HG03139 (cell line): ENCODE results near the gene DSTYK.
"Not testable (repeated sequence)": the region's sequence is repeated elsewhere in the genome, so short reads cannot be mapped to it uniquely, and the experiment has no call there.

Experiments
- ATAC-seq: cut with Tn5 transposase; IDR thresholded peaks from one replicate; pipeline ENCODE4 v1.9.1; 2021; ENCODE audit not compliant: unreplicated experiment

Gene DSTYK

GRCh38 chr1:205243350-205244191 is 32.1 kb upstream of the DSTYK start:
- no peak for ATAC-seq

DNA sequence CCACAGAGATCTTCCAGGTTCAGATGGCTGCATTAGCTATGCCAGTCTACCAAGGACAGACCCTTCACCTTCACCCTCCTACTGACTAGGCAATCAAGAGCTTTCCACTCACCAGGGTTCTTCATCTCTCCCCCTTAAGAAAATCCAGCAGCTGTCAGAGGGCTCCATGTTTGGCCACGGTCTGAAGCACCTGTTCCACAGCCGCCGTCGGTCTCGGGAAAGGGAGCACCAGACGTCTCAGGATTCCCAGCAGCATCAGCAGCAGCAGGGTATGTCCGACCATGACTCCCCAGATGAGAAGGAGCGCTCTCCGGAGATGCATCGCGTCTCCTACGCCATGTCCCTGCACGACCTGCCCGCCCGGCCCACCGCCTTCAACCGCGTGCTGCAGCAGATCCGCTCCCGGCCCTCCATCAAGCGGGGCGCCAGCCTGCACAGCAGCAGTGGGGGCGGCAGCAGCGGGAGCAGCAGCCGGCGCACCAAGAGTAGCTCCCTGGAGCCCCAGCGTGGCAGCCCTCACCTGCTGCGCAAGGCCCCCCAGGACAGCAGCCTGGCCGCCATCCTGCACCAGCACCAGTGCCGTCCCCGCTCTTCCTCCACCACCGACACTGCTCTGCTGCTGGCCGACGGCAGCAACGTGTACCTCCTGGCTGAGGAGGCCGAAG is 30.0 kb upstream of the DSTYK start:
- no peak for ATAC-seq

DNA sequence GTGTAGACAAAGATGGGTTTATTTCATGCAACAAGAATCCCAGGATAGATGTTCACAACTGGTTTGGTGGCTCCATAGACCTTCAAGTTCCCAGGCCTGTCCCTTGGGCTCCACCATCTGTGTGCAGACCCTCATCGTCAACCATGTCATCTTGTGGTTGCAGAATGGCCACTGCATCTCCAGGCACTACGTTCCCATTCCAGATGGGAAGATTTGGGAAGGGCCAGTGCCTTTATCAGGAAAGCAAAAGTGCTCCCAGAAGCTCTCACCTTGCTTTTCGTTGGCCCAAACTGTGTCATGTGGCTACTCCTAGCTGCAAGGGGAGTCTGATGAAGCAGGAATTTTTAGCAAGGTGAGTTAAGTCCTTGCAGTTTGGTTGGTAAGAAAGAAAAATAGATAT is 29.1 kb upstream of the DSTYK start:
- no peak for ATAC-seq

DNA sequence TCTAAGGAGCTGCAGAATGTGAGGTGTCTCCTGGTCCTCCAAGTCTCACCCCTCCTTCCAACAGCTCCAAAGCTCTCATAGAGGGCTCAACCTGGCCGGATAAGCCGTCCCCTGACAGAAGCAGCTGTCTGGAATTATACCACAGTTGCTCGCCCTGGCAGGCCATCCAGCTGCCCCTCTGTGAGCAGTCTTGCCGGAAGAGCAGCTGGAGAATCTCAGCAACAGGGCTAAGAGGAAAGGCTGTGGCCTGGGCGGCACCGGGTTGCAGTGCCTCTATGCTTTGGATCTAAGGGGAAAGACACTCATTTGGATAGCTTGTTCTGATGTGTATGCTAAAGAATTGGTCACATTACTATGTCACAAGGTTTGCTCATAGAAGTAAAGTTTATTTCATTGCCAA is 28.6 kb upstream of the DSTYK start:
- ATAC-seq = no peak

DNA sequence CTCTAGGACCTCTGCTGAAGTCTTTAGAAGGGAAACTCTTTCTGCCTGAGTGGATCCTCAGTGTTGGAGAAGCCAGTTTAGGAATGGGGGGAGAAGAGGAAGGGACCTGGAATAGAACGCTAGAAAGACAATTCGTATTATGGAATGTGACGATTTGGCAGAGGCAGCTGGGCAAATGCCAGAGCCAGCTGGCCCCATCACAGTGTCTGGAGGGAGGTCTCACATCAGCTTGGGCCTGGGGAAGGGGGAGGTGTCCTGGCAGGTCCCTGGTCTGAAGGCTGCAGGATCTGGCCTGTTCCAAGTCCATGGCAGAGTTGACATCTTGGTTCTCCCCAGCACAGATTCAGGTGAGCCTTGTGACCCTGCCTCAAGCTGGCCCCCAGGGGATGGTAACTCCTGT is 27.6 kb upstream of the DSTYK start:
- ATAC-seq = no peak

GRCh38 chr1:205237526-205238484 is 26.3 kb upstream of the DSTYK start:
- no peak for ATAC-seq

DNA sequence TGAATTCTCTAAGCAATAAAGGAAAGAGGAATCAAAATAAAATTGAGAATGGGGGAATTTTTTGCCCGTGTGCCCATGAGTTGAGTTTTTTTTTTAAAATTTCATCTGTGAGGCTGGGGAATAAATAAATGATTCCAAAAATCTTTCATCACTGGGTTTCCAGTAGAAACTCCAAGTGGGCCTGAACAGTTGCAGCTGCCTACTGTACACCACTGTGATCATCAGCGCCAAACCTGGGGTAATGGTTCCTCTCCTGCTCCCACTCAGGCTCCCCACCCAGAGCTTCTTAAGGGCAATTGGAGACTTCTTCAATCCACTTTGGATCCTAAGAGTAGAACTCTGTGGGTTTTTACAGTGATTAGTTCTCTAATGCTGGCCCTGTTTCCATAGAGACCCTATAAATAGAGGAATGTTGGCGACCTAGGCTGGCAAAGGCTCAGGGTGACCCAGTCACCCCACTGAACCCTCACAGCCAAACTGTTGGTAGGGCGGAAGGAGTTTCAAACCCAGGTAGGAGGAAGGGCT is 25.5 kb upstream of the DSTYK start:
- no peak for ATAC-seq

- no peak for ATAC-seq
Observed at GRCh38 chr1:205236526-205236925, 25.0 kb upstream of the DSTYK start.

- ATAC-seq = no peak
Observed at GRCh38 chr1:205235951-205236350, 24.4 kb upstream of the DSTYK start.

DNA sequence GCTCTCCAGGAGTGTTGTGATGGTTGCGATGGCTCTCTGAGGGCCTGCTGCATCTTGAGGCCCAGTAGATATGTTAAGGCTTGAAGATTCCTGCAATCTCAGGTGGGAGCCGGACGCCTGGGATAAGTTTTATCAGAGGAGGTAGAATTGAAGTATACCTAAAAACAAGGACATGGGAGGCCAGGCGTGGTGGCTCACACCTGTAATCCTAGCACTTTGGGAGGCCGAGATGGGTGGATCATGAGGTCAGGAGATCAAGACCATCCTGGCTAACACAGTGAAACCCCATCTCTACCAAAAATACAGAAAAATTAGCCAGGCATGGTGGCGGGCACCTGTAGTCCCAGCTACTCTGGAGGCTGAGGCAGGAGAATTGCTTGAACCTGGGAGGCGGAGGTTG is 22.5 kb upstream of the DSTYK start:
- not testable (repeated sequence) for ATAC-seq

GRCh38 chr1:205232945-205233397 is 21.5 kb upstream of the DSTYK start:
- no peak for ATAC-seq

DNA sequence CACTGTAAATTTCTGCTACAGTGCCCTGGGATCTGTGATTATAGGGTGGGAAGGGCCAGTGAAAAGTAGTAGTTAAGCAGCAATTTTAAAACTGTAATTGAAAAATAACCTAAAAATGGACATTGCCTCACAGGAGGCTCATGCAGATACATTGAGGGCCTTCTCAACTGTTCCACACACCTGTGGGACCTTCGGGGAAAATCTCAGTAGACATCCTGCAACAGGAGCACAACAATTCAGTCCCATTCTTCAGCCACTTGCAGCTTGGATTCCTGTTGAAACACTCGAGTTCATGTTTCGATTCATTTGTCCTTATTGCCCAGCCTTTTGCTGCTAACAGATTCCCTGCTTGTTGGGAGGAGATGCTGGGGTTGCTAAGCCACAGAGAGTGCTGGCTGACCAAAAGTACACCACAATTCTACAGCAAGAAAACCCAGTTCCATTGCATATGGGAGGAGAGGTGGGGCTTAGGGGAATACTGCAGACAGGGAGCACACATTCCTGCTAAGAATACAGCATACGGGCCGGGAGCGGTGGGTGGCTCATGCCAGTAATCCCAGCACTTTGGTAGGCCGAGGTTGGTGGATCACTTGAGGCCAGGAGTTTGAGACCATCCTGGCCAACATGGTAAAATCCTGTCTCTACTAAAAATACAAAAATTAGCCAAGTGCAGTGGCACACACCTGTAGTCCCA is 20.8 kb upstream of the DSTYK start:
- ATAC-seq = no peak

- no peak for ATAC-seq
Observed at GRCh38 chr1:205230982-205231381, 19.5 kb upstream of the DSTYK start.

DNA sequence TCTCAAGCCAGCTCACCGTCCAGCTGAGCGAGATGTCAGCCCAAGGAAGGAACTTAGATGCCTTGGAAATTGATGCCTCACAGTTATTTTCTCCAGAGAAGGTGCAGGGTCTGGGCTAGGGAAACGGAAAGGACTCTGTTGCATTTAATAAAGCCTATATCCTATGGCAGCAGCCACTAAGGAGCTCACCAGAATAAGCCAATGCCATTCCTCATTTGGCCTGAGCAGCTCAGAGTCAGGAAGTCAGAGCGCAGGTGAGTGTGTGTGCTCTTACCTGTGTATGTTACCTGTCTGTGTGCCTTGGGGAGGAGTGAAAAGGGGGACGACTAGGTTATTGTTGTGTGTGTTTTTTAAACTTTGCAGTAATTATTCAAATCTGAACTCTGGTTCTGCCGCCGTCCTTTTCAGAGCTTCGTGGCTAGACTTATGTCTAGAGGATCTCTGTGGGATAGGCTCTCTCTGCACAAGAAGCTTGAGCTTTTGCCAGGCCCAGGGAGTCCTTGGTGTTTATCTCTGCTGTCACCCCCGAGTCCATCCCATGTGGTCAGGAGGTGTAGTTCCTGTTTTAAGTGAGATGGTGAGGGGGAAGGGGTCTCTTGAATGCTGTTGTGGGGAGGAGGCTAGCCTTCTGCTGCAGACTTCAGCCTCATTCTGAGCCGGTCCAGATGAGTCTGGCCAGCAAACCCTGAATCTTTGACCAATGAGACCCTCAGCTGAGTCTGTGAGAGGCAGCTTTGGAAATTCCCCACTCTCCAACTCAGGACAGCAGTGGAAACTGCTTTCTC is 18.6 kb upstream of the DSTYK start:
- ATAC-seq = no peak

- no peak for ATAC-seq
Observed at GRCh38 chr1:205229399-205229871, 17.9 kb upstream of the DSTYK start.

DNA sequence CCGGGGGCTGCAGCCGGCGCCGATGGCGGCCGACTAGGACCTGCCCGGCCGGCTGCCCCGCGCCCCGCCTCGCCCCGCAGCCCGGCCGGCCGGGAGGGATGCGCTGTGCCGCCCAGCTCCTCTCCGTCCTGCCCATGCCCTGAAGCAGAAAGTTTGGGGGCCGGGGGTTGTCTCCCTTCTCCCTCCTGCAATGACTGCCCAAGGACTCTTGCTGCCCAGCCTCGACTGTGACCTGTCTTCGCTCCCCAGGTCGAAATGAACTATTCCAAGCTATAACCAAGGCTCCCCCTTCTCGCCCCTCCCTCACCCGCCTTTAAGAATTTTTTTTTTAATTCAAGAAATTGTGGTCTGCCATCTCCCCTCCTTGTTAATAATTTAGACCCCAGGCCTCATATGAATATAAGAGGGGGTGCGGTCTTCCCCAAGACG is 16.6 kb upstream of the DSTYK start:
- ATAC-seq = no peak

DNA sequence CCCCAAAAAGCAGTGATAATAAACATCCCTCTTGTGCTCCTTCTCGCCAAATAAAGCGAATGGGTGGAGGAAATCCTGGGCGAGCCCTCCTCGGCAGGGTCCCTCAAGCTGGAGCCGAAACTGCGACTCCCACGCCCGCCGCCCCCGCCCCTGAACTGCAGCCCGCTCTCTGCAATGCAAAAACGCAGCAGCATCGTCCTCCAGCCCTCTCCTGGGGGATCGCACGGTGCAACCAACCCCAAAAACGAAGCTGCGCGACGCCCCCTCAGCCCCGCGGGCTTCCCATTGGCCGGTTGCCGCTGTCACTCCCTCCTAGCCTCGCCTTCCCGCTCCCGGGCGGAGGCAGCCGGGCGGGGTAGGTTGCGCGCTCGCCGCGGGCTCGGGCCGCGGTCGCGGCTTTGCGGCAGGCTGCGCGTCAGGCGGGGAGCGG is 16.1 kb upstream of the DSTYK start, which contains the start of gene TMCC2:
TMCC2 (plus strand) TSS at position 363 of the 430 bp plus-strand sequence. CDS start 619 bp downstream, outside the sequence.
- peak; percentile 63 for ATAC-seq

GRCh38 chr1:205226868-205227583 is 15.5 kb upstream of the DSTYK start:
- ATAC-seq = no peak
